GM18519 (cell line): ENCODE data around the gene SOST.

Experiments used
- ATAC-seq: cut with Tn5 transposase; IDR thresholded peaks from one replicate; pipeline ENCODE4 v1.9.1; 2021; ENCODE audit warnings: mild to moderate bottlenecking, moderate library complexity; ENCODE audit not compliant: unreplicated experiment, low FRiP score

Gene SOST

DNA sequence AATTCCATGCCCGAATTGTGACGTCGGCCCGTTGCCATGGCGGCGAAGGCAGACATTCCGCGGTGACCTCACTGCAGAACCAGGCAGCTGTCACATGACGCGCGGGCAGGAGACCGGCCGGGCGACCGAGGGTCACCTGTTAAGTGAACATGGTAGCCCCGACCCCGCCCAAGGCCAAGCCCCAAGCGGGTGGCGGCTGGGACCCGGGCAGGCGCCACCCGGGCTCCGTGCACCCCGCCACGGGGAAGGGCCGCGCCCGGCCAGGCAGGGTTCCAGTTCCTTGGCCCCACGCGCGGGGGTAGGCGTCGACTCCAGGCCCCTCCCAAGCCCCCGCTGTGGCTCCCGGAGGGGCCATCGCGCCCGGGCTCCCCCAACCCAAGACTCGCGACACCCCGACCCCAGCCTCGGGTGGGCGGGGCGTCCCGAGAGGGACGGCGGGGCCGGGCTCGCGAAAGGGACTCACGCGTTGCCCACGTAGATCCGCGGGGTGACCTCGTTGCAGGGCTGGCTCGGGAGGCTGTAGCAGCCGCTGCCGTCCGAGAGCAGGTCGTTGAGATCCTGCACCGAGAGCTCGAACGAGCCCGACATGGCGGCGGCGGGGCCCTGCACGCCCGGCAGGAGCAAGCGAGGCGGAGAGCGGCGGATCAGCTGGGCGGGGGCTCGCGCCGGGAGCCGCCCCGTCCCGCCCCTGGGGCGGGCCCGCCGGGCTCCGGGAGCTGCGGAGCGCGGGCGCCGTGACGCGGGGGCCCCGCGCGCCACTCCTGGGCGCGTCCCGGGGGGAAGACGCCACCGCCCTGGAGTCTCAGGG, 19.9 kb upstream of the SOST start, which contains the start of gene DUSP3:
Gene DUSP3, minus strand, starts transcription at position 641 of the 808 bp plus-strand sequence. Its CDS starts 53 bp downstream, at position 588.
- peak; percentile 62 for ATAC-seq

DNA sequence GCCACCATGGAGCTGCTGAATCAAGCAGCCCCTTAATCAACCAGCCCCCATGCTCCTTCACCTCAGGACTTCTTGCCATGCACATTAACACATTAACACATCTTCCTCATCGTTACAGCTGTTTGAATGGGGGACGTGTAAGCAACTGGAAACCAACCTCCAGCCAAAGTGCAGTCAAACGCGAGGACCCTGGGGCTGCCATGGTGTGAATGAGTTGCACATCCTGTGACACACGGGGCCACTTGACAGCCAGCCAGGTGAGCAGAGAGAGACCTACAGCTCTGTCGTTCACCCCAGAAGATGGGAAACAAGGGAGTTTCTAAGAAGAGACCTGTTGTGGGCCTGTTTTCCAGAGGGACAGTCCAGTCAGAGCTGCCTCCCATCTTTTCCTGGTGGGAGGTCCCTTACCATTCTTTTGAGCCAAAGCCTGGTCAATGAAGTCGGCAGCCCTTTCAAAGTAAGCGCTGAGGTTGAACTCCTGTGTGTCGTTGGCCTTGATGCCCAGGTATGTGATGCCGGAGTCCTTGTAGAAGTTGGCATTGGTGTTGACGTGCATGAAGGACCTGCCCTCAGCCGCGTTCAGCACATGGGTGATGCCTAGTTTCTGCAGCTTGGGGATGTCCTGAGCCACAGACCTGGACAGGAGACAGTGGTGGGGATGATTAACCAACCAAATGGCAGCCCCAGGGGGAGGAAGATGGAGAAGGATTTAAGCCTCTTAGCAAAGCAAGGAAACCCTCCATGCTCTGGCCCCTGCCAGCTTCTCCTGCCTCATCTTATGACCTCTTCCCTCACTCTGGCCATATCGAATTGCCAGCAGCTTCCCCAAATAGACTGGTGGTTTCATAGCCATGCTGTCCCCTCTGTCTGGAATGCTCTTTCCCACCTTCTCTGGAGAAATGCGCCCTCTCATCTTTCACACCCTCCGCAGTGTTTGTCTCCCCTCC, 16.0 kb upstream of the SOST start:
- no peak for ATAC-seq

DNA sequence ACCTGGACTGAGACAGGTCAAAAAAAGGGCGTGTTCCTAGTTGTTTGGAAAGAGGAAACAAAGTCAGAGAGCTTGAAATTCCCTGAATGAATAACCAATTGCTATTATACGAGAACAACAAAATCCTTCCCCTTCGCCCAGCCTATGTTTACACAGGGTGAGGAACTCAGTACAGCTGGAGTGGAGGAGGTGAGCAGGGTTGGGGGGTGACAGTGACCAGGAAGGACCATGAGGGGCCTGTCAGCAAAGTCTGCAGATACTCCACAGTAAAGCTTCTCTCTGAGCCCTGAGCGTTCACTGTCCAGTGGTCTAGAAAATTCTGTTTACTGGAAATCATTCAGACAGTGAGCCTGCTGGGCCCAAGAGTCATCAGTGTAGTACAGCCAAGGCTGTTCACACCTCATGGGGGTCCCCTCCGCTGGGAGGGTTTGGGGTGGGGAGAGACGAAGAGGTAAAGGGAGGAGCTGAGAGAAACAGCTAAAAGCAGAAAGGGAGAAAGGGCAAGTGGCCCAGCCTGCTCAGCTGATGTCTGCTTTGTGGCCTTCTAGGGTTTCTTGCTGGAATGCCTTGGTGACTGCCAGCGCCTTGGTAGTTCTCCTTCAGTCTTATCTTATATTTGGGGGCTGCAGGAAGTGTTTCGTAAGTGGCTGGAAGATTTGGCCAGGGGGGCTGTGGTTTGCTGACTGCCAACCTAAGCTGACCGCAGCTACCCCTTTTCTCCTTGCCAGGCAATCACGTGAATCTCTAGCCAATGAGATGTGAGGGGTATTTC, 14.5 kb upstream of the SOST start:
- no peak for ATAC-seq

DNA sequence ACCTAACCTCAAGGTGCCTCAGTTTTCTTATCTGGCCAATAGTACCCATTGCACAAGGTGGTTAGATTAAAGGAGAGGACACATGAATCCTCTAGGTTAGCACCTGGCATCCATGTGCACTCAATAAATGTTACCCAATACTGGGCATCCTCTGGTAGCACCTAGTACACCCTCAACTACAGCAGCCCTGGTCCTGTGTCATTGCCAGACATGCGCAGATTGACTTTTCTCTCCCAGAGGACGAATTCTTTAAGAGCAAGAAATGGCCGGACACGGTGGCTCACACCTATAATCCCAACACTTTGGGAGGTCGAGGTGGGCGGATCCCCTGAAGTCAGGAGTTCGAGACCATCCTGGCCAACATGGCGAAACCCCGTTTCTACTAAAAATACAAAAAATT, 12.9 kb upstream of the SOST start:
- ATAC-seq, result no peak

DNA sequence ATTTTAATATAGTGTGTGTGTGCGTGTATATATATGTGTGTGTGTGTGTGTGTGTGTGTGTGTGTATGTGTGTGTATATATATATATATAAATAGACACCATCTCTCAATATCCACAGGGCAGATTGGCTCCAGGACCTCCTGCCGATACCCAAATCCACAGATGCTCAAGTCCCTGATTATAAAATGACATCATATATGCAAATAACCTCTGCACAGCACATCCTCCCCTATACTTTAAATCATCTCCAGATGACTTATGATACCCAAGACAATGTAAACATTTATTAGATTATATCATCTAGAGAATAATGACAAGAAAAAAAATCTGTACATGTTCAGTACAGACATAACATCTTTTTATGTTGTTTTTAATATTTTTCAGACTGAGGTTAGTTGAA, 12.4 kb upstream of the SOST start:
- ATAC-seq, result no peak

DNA sequence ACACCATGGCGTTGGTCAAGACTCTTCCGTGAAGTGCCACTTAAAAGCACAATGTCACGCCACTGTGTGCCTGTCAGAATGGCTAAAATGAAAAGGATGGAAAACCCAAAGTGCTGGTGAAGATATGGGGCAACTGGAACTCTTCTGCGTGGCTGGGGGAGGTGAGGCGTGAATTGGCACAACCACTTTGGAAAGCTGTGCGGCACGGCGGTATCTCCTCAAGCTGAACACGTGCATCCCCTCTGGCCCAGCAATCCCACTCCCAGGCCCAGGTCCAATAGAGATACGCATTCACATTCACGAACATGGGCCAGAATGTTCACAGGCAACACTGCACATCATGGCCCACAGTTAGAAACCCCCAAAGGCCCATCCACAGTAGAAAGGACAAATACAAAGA, 11.3 kb upstream of the SOST start:
- ATAC-seq, result no peak

DNA sequence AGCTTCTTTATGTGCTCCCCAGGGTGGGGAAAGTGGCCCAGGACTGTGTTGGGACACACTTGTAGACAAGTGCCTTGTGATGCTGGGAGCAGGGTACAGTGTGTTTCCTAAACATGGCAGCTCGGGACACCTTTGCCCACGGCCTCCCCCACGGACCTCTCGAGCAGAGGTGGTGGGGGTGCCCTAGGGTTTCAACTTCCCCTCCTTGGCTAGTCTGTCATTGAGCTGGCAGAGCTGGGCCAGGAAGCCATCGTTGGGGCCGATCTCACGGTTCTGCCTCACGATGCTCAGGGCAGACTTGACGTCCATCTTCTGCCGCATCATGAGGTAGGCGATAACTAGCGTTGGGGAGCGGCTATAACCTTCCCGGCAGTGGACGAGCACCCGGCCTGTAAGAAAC, 10.8 kb upstream of the SOST start:
- ATAC-seq, result no peak

DNA sequence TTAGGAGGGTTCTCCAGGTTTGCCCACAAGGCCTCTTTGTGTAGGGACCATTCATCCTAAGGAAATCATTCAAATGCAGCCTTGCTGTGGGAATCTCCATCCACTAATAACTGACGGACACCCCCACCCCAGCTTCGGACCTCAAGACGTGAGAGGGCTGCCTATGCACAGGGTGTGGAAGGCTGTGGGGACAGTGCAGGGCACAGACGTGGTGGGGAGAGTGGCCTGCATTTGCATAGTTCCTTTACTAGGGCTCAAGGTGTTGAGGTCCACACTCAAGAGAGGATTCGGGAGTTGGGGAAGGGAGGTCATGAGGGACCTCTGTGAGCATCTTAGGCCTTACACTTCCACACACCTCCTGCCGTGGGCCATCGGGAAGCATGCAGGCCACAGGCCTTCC, 10.4 kb upstream of the SOST start:
- no peak for ATAC-seq

DNA sequence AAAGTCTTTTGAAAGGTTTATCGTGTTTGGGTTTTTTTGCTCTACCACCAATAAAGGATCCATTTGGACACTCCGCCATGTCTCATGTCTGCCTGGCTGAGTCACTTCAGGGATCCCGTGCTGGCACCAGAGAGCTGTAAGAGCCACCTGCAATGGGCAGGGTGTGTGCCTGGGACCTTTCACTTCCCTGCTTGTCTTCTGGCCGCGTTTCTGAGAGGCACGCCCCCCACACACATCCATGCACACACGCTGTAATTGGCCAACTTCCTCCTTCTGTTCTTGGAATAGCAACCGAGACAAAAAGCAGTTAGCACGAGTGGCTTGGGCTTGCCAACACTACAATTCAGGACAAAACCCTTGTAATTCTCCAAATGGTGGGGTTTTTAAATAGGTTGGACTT, 9.8 kb upstream of the SOST start:
- ATAC-seq, result no peak

DNA sequence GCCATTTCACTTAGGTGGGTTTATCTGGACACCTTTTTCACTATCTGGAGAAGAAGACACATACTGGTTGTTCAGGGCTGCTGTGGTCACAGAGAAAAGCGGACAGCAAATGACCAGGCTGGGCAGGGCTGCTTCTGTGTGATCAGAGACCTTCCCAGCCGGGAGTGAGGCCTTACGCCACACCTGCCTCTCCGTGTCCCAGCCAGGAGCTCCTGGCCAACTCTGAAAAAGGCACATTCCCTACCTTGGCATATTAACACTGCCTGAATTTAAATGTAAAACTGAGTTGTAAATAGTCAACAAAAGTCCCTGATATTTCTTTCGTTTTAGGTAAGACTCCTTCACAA, 9.1 kb upstream of the SOST start:
- ATAC-seq, result no peak

DNA sequence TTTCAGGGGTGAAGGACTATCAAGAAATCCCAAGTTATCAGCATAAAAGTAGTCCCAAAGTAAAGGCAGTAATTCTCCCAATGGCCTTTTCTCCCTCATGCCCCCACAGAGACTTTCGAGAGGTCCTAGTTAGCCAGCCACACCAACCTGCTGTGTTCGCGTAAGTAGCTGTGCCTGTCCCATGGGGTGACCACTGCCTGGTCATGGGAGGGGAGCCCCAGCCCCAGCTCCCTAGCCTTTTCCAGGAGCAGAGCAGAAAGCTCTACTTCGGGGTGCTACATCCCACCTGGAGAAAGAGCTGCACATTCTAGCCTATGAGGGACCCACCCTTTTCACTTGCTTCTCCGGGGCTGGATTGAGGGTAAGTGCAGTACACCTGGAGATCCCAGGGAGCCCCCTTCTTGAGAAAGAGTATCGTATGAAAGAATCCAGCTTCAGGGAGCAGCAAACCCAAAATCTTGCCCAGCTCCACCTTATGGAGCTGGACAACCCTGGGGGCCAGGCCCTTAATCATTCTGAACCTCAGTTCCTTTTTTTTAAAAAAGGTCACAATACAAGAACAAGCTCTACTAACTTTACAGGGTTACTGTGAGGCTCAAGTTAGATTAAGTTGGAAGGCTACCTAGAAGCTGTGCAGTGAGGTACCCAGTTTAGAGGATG, 8.6 kb upstream of the SOST start:
- ATAC-seq, result no peak

DNA sequence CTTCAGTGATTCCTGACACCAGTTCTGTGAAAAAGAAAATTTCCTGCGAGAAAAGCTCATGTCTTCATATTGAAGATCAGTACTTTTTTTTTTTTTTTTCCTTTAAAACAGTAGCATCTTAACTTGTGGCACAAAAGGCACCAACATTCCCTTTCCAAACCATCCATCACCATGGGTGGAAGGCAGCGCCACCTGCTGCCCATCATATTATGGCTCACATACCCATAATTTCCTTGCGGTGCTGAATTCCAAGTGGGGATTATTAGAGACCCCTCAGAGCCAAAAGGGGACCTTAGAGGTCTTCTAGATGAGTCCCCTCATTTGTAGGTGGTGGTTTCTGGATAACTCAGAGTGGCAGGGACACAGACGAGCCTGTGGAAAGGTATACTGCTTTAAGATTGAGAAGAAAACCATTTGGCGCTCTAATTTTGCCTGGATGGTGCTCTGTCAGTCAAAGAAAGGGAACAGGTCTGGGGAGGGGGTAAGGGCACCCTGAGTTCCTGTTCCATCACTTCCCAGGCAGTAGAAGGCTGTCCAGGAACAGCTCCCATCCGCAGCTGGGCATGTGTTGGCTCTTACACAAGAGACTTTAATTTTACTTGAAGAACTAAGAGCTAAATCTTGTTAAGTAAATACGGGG, 7.9 kb upstream of the SOST start:
- ATAC-seq, result no peak

DNA sequence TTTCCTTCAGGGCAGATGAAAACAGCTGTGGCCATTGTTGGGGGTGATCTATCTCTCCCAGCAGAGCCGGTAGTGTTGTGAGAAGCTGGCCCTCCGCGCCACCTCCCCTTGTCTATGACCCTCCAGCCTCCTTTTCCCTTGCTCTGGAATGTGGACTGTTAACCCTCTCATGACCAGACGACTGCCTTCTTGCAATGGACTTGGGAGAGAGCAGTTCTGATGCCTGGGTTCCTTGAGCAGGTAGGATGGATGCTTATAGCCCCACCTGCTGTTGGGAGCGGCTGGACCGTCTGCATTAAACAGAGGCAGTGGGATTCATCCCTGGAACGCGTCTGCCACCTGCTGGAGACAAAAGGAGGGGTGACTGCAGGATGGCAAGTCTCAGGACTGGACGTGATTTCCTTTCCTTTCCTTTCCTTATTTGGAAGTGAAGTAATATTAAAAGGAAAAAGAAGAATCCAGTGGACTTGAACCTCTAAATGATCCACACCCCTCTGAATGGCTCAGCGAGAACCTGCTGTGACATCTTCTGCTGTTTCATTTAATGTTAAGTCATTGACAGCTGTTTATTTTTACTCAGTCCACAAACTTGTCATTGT, 1.8 kb upstream of the SOST start:
- no peak for ATAC-seq

DNA sequence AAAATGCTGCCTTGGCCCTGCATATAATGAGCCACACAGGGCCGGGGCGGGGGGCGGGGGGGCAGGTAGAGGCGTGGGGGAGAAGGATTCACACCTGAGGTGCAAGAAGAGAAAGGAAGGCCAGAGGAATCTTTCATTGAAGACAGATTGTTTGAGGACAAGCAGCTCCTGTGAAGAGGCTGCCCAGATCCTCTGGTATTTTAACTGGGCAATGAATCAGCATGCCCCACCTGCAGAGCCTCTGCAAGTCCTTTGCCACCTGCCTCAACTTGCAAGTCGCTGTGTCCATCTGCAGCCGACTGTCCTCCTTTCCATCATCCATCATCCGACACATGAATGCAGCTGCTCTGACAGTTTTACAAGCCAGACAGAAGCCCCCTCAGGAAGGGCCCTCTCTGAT, 1.2 kb upstream of the SOST start:
- ATAC-seq, result no peak

DNA sequence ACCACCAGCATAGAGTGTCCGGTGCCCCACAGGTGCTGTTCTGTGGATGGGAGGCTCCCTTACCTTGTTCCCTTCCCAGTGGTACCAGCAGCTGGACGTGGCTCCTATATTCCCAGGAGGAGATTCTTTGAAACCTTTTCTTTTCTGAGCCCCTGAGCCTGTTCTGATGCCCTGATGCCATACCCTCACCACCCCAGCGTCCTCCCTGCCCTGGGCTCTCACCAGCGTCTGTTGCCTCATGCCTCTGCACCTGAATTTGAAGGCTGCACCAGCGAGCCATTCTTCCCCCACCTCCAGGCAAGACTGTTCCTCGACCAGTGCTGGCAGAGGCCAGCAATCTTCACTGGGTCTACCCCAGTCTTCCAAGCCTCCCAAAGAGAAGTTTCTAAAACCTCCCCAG, 505 bp downstream of the SOST start:
- no peak for ATAC-seq

DNA sequence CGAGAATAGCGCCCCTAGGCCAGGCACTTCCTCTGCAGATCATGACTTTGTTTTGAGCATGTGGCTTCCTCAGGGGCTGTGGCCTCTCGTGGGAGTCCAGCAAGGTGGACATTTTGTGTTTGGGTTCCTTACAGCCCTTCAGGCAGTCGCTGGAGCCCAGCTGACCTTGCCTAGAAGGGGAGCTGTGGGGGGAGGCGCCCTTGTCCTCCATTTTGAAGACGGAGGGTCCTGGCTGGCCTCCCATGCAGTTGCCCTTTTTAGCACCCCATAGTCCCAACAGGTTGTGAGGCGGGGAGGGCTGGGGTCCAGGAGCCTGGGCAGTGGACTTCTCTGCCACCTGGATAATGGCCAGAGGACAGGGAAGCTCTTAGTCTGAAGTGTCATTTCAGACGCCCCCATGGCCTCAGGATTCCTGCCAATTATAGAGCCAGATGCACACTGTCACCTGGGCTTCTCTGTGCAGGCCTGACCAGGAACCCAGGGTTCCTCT, 1.4 kb downstream of the SOST start:
- ATAC-seq, result no peak

DNA sequence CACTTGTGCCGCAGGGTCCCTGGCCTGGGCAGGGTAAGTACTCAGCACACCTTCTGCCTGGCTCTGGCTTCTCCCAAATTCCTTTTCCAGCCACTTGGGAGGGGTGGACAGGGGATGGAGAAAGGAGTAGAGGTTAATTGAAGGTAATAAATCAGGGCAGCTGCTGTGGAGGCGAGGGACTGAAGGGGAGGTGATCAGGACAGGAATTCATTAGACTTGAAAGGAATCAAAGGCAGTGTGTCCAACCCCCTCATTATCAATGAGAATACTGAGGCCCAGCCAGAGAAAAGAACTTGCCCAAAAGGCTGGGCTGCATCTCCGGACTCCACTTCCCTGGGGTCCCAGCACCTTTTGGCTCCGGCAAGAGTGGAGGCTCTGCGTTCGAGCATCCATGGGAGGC, 2.4 kb downstream of the SOST start:
- no peak for ATAC-seq

DNA sequence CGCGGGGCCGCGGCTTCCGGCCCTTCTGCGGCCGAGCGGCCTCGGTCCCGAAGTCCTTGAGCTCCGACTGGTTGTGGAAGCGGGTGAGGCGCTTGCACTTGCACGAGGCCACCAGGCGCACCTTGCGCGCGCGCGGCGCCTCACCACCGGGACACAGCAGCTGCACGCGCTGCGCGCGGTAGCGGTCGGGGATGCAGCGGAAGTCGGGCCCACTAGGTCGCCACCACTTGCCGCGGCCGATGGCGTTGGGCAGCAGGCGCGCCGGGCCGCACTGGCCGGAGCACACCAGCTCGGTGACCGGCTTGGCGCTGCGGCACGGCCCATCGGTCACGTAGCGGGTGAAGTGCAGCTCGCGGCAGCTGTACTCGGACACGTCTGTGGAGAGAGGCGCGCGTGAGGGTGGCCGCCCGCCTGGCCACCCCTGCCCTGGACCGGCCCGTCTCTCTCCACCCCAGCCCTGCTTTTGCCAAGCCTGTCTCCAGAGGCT, 3.2 kb downstream of the SOST start:
- ATAC-seq, result no peak

DNA sequence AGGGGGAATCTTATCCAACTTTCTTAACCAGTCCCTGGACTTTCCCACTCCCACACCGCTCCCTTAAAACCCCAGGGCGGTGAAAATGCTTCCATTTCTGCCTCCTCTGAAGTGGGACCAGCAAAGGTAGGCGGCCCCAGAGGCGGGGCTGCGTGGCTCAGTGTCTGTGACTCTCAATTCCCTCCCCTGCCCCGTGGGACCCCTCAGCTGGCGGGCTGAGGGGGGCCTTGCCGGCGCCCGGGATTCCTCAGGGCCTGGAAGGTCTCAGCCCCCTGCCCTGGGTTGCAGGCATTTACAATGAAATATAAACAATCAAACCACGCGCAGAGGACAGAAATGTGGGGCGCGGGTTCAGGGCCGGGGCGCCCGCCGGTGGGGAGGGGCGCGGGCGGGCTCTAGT, 3.6 kb downstream of the SOST start:
- ATAC-seq, result no peak
